Gastroesophageal sphincter (tissue), 3 donors: Measurements from ENCODE around the gene HLA-DRB1.

Experiments
- POLR2A ChIP-seq, 2 donors: fragments of 450-650 bp; IDR thresholded peaks; one replicate each; pipeline ENCODE4 v1.6.1; 2017; ENCODE audit warnings: antibody characterized with exemption in 2 of 2, mild to moderate bottlenecking in 2 of 2, moderate library complexity in 1 of 2
- POLR2AphosphoS5 ChIP-seq: sonication (generic); formaldehyde crosslinking; IDR thresholded peaks from one replicate; pipeline ENCODE4 v1.6.1; 2017; ENCODE audit warnings: antibody characterized with exemption
- TF ChIP-seq, protein P1 (sequence below), 4 experiments: fragments of 200-600 bp in 2 of 4; fragments of 450-650 bp in 2 of 4; sonication (generic) in 1 of 4; IDR thresholded peaks; one replicate each; pipeline ENCODE4 v1.5.1; 2017 to 2019; ENCODE audit warnings: antibody characterized with exemption in 4 of 4, mild to moderate bottlenecking in 2 of 4, moderate library complexity in 2 of 4

DNA sequence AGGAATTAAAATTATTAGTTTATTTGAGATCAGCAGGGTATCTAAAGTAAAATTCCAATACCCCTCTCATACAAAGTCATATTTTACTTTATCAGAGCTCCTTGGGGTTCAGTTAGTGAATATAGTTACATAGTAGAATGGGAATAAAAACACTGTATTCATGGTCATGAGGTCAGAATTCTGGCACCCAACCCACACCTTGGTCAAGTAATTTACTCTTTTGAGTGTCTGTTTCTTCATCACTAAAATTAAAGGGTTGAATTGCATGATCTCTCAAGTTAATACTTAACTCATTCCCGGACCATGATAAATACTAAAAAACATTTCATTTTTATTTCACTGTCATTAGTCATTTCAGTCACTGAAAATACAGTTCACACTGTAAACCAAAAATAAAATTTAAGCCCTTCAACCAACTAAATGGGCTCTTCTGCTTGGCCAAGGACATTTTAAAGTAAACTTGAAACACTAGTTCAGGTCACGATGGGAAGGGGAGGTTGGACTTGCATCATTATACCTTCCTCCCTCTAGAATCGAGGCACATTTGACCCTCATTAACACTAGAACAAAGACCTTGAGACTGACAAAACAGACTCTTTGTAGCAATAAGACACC is 21.1 kb upstream of the HLA-DRB1 start:
- no peak for TF ChIP-seq POLR2A (IDR thresholded peaks at IDR 0.05)
- TF ChIP-seq POLR2AphosphoS5: no peak
- TF ChIP-seq, protein P1, sequence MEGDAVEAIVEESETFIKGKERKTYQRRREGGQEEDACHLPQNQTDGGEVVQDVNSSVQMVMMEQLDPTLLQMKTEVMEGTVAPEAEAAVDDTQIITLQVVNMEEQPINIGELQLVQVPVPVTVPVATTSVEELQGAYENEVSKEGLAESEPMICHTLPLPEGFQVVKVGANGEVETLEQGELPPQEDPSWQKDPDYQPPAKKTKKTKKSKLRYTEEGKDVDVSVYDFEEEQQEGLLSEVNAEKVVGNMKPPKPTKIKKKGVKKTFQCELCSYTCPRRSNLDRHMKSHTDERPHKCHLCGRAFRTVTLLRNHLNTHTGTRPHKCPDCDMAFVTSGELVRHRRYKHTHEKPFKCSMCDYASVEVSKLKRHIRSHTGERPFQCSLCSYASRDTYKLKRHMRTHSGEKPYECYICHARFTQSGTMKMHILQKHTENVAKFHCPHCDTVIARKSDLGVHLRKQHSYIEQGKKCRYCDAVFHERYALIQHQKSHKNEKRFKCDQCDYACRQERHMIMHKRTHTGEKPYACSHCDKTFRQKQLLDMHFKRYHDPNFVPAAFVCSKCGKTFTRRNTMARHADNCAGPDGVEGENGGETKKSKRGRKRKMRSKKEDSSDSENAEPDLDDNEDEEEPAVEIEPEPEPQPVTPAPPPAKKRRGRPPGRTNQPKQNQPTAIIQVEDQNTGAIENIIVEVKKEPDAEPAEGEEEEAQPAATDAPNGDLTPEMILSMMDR (IDR thresholded peaks at IDR 0.05): no peak
